ENCODE results near the gene CUEDC2.

The CUEDC2 gene

DNA sequence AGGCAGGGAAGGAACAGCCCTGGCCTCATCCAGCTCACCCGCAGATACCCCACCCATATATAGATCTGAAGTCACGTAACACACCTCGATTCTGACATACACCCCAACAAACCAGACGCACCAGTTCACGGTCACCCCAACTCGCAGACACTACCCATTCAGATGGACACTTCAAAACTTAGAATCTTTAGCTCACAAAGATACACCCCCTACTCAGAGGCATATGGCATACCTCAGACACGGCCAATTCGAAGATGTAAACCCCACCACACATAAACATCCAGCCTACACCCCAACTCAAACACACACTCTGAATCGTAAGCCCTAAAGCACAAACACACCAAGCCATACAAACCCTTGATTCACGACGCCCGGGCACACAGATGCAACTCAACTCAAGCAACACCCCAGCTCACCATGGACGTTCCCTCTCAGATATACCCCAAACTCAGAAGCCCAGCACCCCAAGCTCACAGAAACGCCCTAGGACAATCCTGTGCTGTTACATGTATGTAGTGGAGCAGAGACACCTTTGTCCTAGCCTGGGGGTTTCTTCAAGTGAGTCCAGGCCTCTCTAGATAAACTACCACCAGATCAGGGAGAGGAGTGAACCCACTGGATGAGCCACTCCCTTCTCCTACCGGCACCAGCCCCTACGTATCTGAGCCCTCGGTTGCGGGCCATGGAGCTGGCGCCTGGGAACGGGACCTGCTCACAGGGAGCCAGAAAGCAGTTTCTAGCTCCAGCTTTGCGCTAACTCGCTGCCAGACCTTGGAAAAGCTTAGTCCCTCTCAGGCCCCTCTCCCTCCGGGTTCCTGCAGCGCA is 22.6 kb downstream of the CUEDC2 start:
- DNase-seq (ENCODE audit: low read depth), result no peak
- TF ChIP-seq, protein P1, sequence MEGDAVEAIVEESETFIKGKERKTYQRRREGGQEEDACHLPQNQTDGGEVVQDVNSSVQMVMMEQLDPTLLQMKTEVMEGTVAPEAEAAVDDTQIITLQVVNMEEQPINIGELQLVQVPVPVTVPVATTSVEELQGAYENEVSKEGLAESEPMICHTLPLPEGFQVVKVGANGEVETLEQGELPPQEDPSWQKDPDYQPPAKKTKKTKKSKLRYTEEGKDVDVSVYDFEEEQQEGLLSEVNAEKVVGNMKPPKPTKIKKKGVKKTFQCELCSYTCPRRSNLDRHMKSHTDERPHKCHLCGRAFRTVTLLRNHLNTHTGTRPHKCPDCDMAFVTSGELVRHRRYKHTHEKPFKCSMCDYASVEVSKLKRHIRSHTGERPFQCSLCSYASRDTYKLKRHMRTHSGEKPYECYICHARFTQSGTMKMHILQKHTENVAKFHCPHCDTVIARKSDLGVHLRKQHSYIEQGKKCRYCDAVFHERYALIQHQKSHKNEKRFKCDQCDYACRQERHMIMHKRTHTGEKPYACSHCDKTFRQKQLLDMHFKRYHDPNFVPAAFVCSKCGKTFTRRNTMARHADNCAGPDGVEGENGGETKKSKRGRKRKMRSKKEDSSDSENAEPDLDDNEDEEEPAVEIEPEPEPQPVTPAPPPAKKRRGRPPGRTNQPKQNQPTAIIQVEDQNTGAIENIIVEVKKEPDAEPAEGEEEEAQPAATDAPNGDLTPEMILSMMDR (IDR thresholded peaks at IDR 0.05; ENCODE audit: control insufficient read depth, extremely low read depth, insufficient read depth), result no peak
- 0 out of 2 replicates have a peak overlapping the region, but pooled peaks have one; percentile 4 for H3K4me3 ChIP-seq (ENCODE audit: low read depth, low read length)

- DNase-seq (ENCODE audit: low read depth), result no peak
- TF ChIP-seq, protein P1 (IDR thresholded peaks at IDR 0.05; ENCODE audit: control insufficient read depth, extremely low read depth, insufficient read depth), result no peak
- H3K4me3 ChIP-seq (ENCODE audit: low read depth, low read length), result no peak overlapping the region
Observed at GRCh38 chr10:102408728-102409603, 23.4 kb downstream of the CUEDC2 start.

- TF ChIP-seq, protein P1 (IDR thresholded peaks at IDR 0.05; ENCODE audit: control insufficient read depth, extremely low read depth, insufficient read depth), result no peak
- no peak overlapping the region for H3K4me3 ChIP-seq (ENCODE audit: low read depth, low read length)
- no peak for DNase-seq (ENCODE audit: low read depth)
Observed at GRCh38 chr10:102408131-102408727, 24.1 kb downstream of the CUEDC2 start.

GRCh38 chr10:102407425-102408130 is 24.8 kb downstream of the CUEDC2 start:
- DNase-seq (ENCODE audit: low read depth), result no peak
- no peak overlapping the region for H3K4me3 ChIP-seq (ENCODE audit: low read depth, low read length)
- TF ChIP-seq, protein P1 (IDR thresholded peaks at IDR 0.05; ENCODE audit: control insufficient read depth, extremely low read depth, insufficient read depth), result no peak

DNA sequence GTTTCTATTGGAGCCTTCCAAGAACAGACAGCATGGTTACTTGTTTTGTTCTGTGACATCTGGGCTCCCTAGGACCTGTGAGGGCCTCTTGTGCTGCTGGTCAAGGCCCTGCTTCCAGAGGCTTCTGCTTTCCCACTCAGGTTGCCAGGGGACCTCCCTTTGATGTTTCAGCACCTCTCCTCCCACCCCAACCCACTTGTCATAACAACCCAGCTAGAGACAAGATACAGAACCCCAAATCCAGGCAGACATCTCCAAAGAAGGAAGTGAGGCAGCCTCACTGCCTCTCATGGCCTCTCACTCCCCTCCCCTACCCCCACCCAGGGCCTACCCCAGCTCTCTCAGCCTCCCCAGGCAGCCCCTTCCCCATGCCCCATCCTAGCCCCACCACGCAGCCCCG is 25.6 kb downstream of the CUEDC2 start:
- H3K4me3 ChIP-seq (ENCODE audit: low read depth, low read length), result no peak overlapping the region
- TF ChIP-seq, protein P1 (IDR thresholded peaks at IDR 0.05; ENCODE audit: control insufficient read depth, extremely low read depth, insufficient read depth), result no peak
- no peak for DNase-seq (ENCODE audit: low read depth)

GRCh38 chr10:102405632-102406031 is 26.7 kb downstream of the CUEDC2 start:
- no peak for DNase-seq (ENCODE audit: low read depth)
- TF ChIP-seq, protein P1 (IDR thresholded peaks at IDR 0.05; ENCODE audit: control insufficient read depth, extremely low read depth, insufficient read depth), result no peak
- no peak overlapping the region for H3K4me3 ChIP-seq (ENCODE audit: low read depth, low read length)

Data from LNCaP clone FGC (cell line).